ENCODE measurements around the gene ZNF330.

DNA sequence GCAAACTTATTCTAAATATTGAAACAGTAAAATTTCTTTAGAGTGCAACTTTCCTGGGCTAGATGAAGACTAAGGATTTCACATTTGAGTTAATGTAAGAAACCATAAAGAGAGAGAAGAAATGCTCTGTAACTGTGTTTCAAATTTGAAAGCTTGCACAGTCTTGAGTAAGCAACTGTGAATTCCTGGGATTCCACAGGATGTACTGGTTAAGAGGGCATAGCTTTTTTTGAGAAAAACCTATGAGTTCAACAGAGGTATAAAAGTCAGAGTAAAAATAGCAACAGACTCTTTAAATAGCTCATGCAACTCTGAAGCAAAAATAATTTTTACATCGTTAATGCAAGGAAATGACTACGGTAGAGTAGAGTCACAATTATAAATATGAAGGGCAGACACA is 25.5 kb downstream of the ZNF330 start:
- TF ChIP-seq, protein P1, sequence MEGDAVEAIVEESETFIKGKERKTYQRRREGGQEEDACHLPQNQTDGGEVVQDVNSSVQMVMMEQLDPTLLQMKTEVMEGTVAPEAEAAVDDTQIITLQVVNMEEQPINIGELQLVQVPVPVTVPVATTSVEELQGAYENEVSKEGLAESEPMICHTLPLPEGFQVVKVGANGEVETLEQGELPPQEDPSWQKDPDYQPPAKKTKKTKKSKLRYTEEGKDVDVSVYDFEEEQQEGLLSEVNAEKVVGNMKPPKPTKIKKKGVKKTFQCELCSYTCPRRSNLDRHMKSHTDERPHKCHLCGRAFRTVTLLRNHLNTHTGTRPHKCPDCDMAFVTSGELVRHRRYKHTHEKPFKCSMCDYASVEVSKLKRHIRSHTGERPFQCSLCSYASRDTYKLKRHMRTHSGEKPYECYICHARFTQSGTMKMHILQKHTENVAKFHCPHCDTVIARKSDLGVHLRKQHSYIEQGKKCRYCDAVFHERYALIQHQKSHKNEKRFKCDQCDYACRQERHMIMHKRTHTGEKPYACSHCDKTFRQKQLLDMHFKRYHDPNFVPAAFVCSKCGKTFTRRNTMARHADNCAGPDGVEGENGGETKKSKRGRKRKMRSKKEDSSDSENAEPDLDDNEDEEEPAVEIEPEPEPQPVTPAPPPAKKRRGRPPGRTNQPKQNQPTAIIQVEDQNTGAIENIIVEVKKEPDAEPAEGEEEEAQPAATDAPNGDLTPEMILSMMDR (IDR thresholded peaks at IDR 0.05) = no peak
- TF ChIP-seq POLR2A (IDR thresholded peaks at IDR 0.05) = no peak

Measured in right lobe of liver (tissue), 4 donors.